Stimulated activated CD4-positive, alpha-beta T cell treated with anti-CD3 and anti-CD28 coated beads, Interleukin-1b, Interleukin-23, amount 100 ng/mL, for 24 hours (primary cell): ENCODE results near the gene RPL31.

Experiments
- DNase-seq, 4 experiments: peaks; one replicate each; pipeline ENCODE4 v3.0.0-alpha.2; 2020; ENCODE audit warnings: low read depth in 4 of 4, low spot score in 1 of 4

Gene RPL31

DNA sequence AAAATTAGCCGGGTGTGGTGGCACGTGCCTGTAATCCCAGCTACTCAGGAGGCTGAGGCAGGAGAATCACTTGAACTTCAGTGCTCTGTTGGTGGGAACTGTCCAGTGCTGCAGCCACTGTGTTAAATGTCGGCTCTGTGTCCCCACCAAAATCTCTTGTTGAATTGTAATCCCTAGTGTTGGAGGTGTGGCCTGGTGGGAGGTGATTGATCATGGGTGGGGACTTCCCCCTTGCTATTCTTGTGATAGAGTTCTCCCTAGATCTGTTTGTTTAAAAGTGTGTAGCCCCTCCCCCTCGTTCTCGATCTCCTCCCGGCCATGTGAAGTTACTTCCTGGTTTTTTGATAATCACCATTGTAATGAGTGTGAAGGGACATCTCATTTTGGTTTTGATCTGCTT is 9.8 kb upstream of the RPL31 start:
- DNase-seq: no peak

GRCh38 chr2:100993294-100993693 is 8.8 kb upstream of the RPL31 start:
- DNase-seq: no peak

- no peak for DNase-seq
Measured at GRCh38 chr2:100995309-100996075, 6.6 kb upstream of the RPL31 start.

DNA sequence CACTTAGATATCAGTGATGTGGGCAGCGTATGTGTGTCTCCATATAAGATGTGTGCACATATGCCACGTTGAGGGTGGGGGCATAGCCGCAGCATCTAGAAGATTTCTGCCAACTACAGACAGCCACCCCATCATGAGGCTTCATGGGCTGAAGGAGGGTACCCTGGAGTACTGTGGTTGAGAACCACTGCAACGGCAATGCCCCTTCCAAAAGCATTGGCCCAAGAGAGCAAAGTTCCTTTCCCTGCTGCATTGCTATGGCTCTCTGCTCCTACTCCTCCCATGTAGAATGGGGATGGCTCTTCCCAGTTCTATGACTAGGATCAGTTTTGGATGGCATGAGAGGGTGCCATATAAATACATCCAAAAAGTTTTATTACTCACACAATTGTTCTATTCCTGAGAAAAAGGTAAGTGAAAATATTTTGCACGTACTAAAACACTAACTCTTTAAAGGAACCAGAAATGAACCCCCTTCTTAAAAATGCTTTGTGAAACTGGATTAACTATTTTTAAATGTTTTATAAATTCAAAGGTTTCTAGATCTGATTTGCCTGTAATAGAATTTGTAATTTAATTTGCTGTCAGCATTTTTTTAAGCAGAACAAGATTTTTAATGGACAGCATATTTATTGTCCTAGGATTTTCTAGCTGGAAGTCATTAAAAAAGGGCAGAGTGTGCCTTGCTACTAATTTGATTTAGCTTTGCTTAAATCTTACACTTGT is 4.4 kb upstream of the RPL31 start:
- no peak for DNase-seq

GRCh38 chr2:100998235-100998573 is 3.9 kb upstream of the RPL31 start:
- DNase-seq: no peak

DNA sequence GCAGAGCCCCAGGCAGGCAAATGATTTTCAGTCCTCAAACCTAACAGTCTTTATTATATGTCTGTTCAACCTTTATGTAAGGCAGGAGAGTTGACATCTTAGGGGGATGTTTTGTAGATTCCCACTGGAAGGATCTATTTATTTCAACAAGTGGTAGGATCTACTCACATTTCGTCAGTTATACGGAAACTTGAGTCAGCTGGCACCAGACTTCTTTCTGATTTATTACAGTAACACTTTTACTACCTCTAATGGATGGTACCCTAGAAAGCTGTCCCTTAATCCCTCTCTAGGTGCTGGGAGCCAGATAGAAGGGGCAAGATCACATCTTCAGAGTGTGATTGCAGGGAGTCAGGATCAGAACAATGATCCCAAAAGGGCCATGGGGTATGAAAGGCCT is 2.1 kb upstream of the RPL31 start:
- no peak for DNase-seq

GRCh38 chr2:101002562-101003277 is 631 bp downstream of the RPL31 start:
- DNase-seq: no peak

- no peak for DNase-seq
Measured at GRCh38 chr2:101003278-101003775, 1.2 kb downstream of the RPL31 start.

DNA sequence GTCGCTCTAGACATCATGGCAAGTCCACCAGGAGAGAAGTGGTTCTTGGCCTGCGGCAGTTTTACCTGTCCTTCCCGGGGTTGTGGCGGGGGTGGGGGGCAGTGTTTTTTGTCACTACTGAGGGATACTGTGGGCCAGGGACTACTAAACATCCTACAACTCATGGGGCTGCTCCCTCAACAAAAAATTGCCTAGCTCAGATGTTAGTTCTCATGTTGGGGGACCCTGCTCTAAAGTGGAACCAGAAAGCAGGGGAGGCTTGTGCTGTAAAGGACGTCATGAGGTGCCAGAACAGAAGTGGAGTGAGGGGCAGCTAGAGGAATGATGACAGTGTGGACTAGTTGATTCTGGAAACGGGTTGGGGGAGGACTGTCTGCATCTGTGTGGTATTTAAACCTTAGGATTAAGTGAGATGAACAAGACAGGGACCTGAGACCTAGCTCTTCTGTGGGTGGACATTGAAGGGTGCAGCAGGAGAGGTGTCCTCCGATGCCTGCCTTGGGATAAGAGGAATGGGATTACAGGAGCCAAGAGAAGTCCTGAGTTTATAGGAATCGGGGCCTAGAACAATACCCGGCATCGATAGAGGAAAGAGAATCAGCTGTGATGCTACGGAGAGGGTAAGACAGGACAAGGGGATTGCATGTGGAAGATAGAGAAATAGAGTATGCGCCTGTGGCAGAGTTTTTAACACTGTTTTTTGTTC is 2.7 kb downstream of the RPL31 start:
- no peak for DNase-seq

DNA sequence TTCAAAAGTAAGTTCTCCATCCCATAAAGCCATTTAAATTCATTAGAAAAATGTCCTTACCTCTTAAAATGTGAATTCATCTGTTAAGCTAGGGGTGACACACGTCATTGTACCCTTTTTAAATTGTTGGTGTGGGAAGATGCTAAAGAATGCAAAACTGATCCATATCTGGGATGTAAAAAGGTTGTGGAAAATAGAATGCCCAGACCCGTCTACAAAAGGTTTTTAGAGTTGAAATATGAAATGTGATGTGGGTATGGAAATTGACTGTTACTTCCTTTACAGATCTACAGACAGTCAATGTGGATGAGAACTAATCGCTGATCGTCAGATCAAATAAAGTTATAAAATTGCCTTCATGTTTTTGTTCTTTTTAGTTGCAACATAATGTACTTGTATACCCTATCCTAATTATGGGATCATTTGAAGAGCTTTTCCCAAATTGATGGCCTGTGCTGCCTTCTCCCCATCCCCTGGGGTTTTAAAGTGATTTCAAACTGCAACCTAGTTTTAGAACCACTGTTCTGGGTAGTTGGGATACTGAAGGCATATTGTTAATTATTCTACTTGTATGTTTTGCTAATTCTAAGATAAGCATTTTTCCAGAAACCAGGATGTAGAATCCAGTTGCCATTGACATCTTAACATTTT is 4.1 kb downstream of the RPL31 start:
- DNase-seq: no peak

- no peak for DNase-seq
Measured at GRCh38 chr2:101007415-101008345, 5.6 kb downstream of the RPL31 start.

DNA sequence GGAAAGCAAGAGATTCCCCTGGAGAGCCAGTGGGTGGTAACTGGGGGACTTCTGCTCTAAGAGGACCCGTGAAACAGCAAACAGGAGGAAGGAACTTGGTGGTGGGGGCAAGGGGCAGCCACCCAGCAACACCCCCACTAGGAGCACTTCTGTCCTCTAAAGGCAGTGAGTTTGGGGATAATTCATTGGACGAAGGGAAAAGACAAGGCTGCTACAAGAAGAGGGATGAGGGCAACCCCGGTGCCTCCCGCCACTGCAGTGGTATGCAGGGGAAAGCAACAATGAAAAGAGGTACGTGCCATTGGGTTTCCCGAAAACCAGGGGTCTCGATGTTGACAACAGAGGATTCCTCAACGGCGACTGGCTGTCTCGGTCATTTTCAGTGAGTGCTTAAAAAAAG is 9.1 kb downstream of the RPL31 start:
- no peak for DNase-seq

- no peak for DNase-seq
Measured at GRCh38 chr2:101012054-101012705, 10.1 kb downstream of the RPL31 start.

DNA sequence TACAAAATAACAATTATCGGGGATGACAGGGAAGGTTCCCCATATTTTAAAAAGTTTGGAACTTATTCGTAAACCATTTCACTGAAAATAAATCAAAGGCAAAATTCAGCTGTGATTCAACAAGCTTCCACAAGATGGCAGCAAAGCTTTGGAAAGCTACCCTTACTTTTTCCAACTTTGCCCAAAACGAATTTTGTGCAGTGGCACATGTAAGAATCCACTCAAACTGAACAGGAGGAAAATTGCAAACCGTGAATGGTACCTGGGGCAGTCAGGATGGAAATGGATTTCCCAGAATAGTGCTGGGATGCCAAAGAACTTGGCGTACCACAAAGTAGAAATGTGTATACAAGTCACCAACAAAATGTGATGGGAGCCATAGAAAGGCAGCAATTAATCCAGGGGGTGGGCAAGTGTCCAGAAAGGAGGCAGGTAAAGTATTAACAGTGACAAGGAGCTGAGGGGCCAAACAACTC is 10.7 kb downstream of the RPL31 start:
- DNase-seq: no peak

DNA sequence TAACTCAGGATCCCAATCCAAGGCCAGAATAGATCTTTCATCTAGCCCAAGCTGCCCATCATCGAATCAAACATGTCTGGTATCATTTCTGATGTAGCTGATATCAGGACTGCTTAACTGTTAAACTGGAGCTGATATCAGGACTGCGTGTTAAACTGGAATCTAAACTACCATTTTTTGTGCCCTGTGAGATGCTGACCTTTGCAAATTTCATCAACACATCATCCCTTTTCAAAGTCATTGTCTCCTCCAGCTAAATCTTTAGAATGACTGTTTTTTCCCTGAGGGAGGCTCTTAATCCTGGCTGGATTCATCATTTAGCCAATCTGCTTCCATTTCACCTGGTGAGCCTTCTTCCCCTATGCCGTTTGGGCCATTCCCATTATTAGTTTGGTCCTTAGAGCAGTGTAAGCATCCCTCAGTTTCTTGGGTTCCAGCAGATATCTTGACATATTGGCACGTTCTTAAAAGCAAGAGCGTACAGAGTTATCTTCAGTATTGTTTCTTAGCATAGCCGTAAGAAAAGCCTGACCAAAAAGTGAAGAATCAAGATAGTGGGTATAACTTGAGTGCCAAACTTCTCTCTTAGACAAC is 12.3 kb downstream of the RPL31 start:
- no peak for DNase-seq

- no peak for DNase-seq
Measured at GRCh38 chr2:101017371-101017770, 15.3 kb downstream of the RPL31 start.

DNA sequence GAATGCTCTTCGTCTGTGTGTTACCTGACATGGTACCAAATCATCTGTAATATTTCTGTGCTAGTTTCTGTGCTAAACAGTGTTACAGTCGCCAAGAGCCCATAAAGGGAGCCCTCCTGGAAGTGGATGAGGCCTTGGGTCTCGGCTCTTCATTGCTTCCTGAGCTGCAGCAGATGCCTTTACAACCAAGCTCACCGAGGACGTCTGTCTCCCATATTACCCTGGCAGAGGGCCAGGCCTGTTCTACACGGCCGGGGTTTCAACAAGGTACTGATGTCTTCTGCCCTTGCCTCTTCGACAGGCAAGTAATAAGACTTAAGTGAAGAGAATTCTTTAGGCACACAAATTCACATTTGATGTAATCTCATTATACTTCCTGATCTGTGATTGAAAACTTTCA is 16.8 kb downstream of the RPL31 start:
- no peak for DNase-seq

DNA sequence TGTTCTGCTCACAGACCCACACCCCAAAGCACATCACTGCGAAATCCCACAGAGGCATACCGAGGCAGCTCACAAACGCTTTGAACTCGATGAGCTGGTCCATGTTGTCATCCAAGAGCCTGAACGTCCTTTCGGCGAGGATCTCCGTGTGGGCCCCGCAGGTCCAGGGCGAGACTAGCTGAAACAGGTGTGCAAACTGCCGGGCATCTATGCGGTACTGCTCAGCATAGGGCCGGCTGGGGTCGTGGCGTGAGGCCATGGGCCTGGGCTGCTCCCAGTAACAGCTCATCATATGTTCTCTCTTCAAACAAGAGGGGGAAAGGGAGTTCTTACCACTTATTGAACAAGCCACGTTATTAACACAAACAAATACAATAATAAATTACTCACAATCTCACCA is 20.1 kb downstream of the RPL31 start:
- no peak for DNase-seq
